CD4-positive, CD25-positive, alpha-beta regulatory T cell (primary cell): ENCODE measurements around the gene ZG16. TPM values are rescaled to one million over a fixed set of nuclear protein-coding genes. Genes with fewer than 3 reads are reported as not detected.
A peak's percentile ranks its signal among the peaks of the same experiment; 100 is the strongest.
"Not testable (repeated sequence)": the region's sequence is repeated elsewhere in the genome, so short reads cannot be mapped to it uniquely, and the experiment has no call there.

Experiments used
- ATAC-seq, 2 donors: fragments of 150-1000 bp; cut with Tn5 transposase; one replicate each; pipeline ENCODE4 v1.10.0; 2021; ENCODE audit warnings: low read depth in 2 of 2, moderate number of reproducible peaks in 2 of 2, moderate library complexity in 1 of 2
- DNase-seq, 3 donors: peaks; one replicate each; pipeline versions ENCODE4 v3.0.0 to v3.0.0-alpha.2; 2012 to 2022; ENCODE audit warnings: mixed read lengths in 1 of 3
- H3K27ac ChIP-seq: one replicate; pipeline ENCODE4 v1.7.0; 2013; ENCODE audit warnings: mild to moderate bottlenecking, low read length; ENCODE audit not compliant: insufficient read depth, poor library complexity, severe bottlenecking
- H3K27me3 ChIP-seq: one replicate; pipeline ENCODE4 v1.7.0; 2013; ENCODE audit warnings: low read length; ENCODE audit not compliant: control insufficient read depth, insufficient read depth
- H3K36me3 ChIP-seq: one replicate; pipeline ENCODE4 v1.7.0; 2013; ENCODE audit warnings: mild to moderate bottlenecking, low read length, moderate library complexity; ENCODE audit not compliant: control insufficient read depth, insufficient read depth
- H3K4me1 ChIP-seq: 2 replicates; pipeline ENCODE4 v1.7.0; 2013; ENCODE audit warnings: mild to moderate bottlenecking, low read length; ENCODE audit not compliant: insufficient read depth, control insufficient read depth, poor library complexity, severe bottlenecking
- H3K4me3 ChIP-seq: one replicate; pipeline ENCODE4 v1.7.0; 2013; ENCODE audit warnings: low read depth, mild to moderate bottlenecking, low read length, moderate library complexity
- H3K9me3 ChIP-seq, 2 experiments: 1 replicate in 1 of 2; 2 replicates in 1 of 2; pipeline ENCODE4 v1.7.0; 2013; ENCODE audit warnings: low read length in 2 of 2, mild to moderate bottlenecking in 1 of 2, moderate library complexity in 1 of 2; ENCODE audit not compliant: control insufficient read depth in 2 of 2
- H3K27ac Mint-ChIP-seq, 3 donors: one replicate each; pipeline ENCODE4 v1.8.0; 2020 to 2022; ENCODE audit warnings: mild to moderate bottlenecking in 3 of 3, mixed read lengths in 3 of 3, moderate library complexity in 2 of 3
- H3K27me3 Mint-ChIP-seq: one replicate; pipeline ENCODE4 v1.8.0; 2022; ENCODE audit warnings: mild to moderate bottlenecking, mixed read lengths
- H3K36me3 Mint-ChIP-seq: one replicate; pipeline ENCODE4 v1.8.0; 2020; ENCODE audit warnings: mixed read lengths
- H3K4me1 Mint-ChIP-seq, 4 donors: one replicate each; pipeline ENCODE4 v1.8.0; 2020 to 2022; ENCODE audit warnings: mixed read lengths in 4 of 4, mild to moderate bottlenecking in 1 of 4
- H3K4me3 Mint-ChIP-seq, 4 donors: one replicate each; pipeline ENCODE4 v1.8.0; 2020 to 2022; ENCODE audit warnings: mild to moderate bottlenecking in 4 of 4, mixed read lengths in 4 of 4, moderate library complexity in 3 of 4
- H3K9me3 Mint-ChIP-seq, 7 donors: one replicate each; pipeline ENCODE4 v1.8.0; 2020 to 2022; ENCODE audit warnings: mixed read lengths in 7 of 7, mild to moderate bottlenecking in 3 of 7, moderate library complexity in 2 of 7
- polyA plus RNA-seq, 4 donors: library from polyadenylated mRNA; unstranded; fragments of 300-500 nt; fragmentation: Illumina TruSeq; gene quantifications; one replicate each; pipeline ENCODE4 v1.2.3, GENCODE V29; 2021
- total RNA-seq: library from RNA; stranded (reverse); gene quantifications from one replicate; pipeline ENCODE4 v1.2.3, GENCODE V29; 2022

ZG16 gene
- total and polyA plus RNA-seq, 5 donors from 2014 or later, result not detected

- Mint-ChIP-seq H3K4me3 (no peak overlapping the region), H3K27ac (no peak overlapping the region), H3K36me3 (no peaks in the 10 kb centered on the region), H3K9me3 (peaks cover 0 to 3% (median 0%) of the 10 kb centered on the region in 7 donors), H3K4me1 (peaks cover 0 to 11% (median 1%) of the 10 kb centered on the region in 4 donors), H3K27me3 (peaks cover 10% of the 10 kb centered on the region)
- Histone ChIP-seq H3K9me3 (no peaks in the 10 kb centered on the region), H3K27ac (no peak overlapping the region), H3K4me1 (no peaks in the 10 kb centered on the region), H3K27me3 (no peaks in the 10 kb centered on the region), H3K4me3 (no peak overlapping the region), H3K36me3 (no peaks in the 10 kb centered on the region)
- no peak for ATAC-seq
- DNase-seq, result no peak
Measured at GRCh38 chr16:29775742-29776408, 2.2 kb upstream of the ZG16 start.

- Mint-ChIP-seq H3K27ac (no peak overlapping the region), H3K9me3 (no peaks in the 10 kb centered on the region), H3K4me1 (peaks cover 3 to 17% (median 9%) of the 10 kb centered on the region in 4 donors), H3K4me3 (no peak overlapping the region), H3K36me3 (no peaks in the 10 kb centered on the region), H3K27me3 (peaks cover 21% of the 10 kb centered on the region)
- ATAC-seq, result no peak
- H3K36me3 ChIP-seq, result no peaks in the 10 kb centered on the region
- no peak overlapping the region for H3K4me3 ChIP-seq
- DNase-seq, result no peak
- H3K27ac ChIP-seq, result no peak overlapping the region
- peaks cover 3% of the 10 kb centered on the region for H3K4me1 ChIP-seq
- H3K9me3 ChIP-seq, result no peaks in the 10 kb centered on the region
- peaks cover 2% of the 10 kb centered on the region for H3K27me3 ChIP-seq
Measured at GRCh38 chr16:29779474-29779873, 1.4 kb downstream of the ZG16 start.

GRCh38 chr16:29783094-29783953, 5.3 kb downstream of the ZG16 start:
- not testable (repeated sequence) for H3K27me3 ChIP-seq, H3K36me3 Mint-ChIP-seq, H3K9me3 ChIP-seq, H3K4me3 Mint-ChIP-seq, H3K9me3 Mint-ChIP-seq, DNase-seq, H3K4me3 ChIP-seq, H3K36me3 ChIP-seq, ATAC-seq, H3K27ac ChIP-seq, H3K27ac Mint-ChIP-seq
- Mint-ChIP-seq H3K27me3 (peaks cover 21% of the 10 kb centered on the region), H3K4me1 (peaks cover 10 to 21% (median 13%) of the 10 kb centered on the region in 4 donors)
- H3K4me1 ChIP-seq, result peaks cover 15% of the 10 kb centered on the region

GRCh38 chr16:29784157-29784556, 6.1 kb downstream of the ZG16 start:
- Mint-ChIP-seq H3K27me3 (peaks cover 15% of the 10 kb centered on the region), H3K27ac (peak overlapping the region; percentile 26 to 79 (median 78)), H3K9me3 (no peaks in the 10 kb centered on the region), H3K4me1 (peaks cover 10 to 24% (median 13%) of the 10 kb centered on the region in 4 donors), H3K4me3 (peak overlapping the region in 1 of 4 donors; percentile 4), H3K36me3 (no peaks in the 10 kb centered on the region)
- peak in 1 of 3 donors; percentile 51 for DNase-seq
- peaks cover 15% of the 10 kb centered on the region for H3K4me1 ChIP-seq
- ATAC-seq, result peak; percentile 26 to 55
- H3K36me3 ChIP-seq, result no peaks in the 10 kb centered on the region
- H3K9me3 ChIP-seq, result no peaks in the 10 kb centered on the region
- peak overlapping the region; percentile 40 for H3K4me3 ChIP-seq
- no peak overlapping the region for H3K27ac ChIP-seq
- peaks cover 2% of the 10 kb centered on the region for H3K27me3 ChIP-seq

GRCh38 chr16:29784901-29785500, 6.9 kb downstream of the ZG16 start:
- peak overlapping the region; percentile 71 to 80 (median 78) for H3K4me3 Mint-ChIP-seq
- H3K36me3 Mint-ChIP-seq, result no peaks in the 10 kb centered on the region
- H3K36me3 ChIP-seq, result no peaks in the 10 kb centered on the region
- H3K9me3 ChIP-seq, result no peaks in the 10 kb centered on the region
- H3K4me1 ChIP-seq, result peaks cover 21% of the 10 kb centered on the region
- H3K27ac ChIP-seq, result no peak overlapping the region
- DNase-seq, result peak; percentile 56 to 80 (median 70)
- H3K27ac Mint-ChIP-seq, result peak overlapping the region; percentile 77 to 79 (median 78)
- peaks cover 15% of the 10 kb centered on the region for H3K27me3 Mint-ChIP-seq
- H3K4me1 Mint-ChIP-seq, result peaks cover 10 to 28% (median 15%) of the 10 kb centered on the region in 4 donors
- H3K27me3 ChIP-seq, result peaks cover 2% of the 10 kb centered on the region
- peak; percentile 86 to 90 for ATAC-seq
- peak overlapping the region; percentile 60 for H3K4me3 ChIP-seq
- no peaks in the 10 kb centered on the region for H3K9me3 Mint-ChIP-seq

GRCh38 chr16:29787155-29787554, 9.1 kb downstream of the ZG16 start:
- not testable (repeated sequence) for H3K9me3 Mint-ChIP-seq, H3K27ac ChIP-seq, H3K4me3 ChIP-seq, H3K36me3 ChIP-seq, H3K36me3 Mint-ChIP-seq, H3K27ac Mint-ChIP-seq, ATAC-seq, H3K27me3 ChIP-seq, H3K4me3 Mint-ChIP-seq, DNase-seq, H3K9me3 ChIP-seq
- Mint-ChIP-seq H3K4me1 (peaks cover 15 to 49% (median 22%) of the 10 kb centered on the region in 4 donors), H3K27me3 (peaks cover 22% of the 10 kb centered on the region)
- peaks cover 35% of the 10 kb centered on the region for H3K4me1 ChIP-seq

- H3K27ac Mint-ChIP-seq, result peak overlapping the region; percentile 97 to 99 (median 98)
- ATAC-seq (no peak), DNase-seq (no peak)
- Histone ChIP-seq H3K9me3 (no peaks in the 10 kb centered on the region), H3K4me3 (peak overlapping the region; percentile 77), H3K4me1 (peaks cover 46% of the 10 kb centered on the region), H3K27me3 (no peaks in the 10 kb centered on the region), H3K27ac (peak overlapping the region; percentile 78), H3K36me3 (peaks cover 3% of the 10 kb centered on the region)
- peaks cover 6% of the 10 kb centered on the region for H3K36me3 Mint-ChIP-seq
- H3K4me3 Mint-ChIP-seq, result peak overlapping the region; percentile 96 to 100 (median 98)
- H3K27me3 Mint-ChIP-seq, result peaks cover 11% of the 10 kb centered on the region
- peaks cover 23 to 54% (median 34%) of the 10 kb centered on the region in 4 donors for H3K4me1 Mint-ChIP-seq
- no peaks in the 10 kb centered on the region for H3K9me3 Mint-ChIP-seq
Measured at GRCh38 chr16:29789775-29790182, 11.7 kb downstream of the ZG16 start.
